Colonic mucosa (tissue), 4 donors: Measurements from ENCODE around the gene TMEM132C. TPM values are rescaled to one million over a fixed set of nuclear protein-coding genes. Genes with fewer than 3 reads are reported as not detected.

Experiments
- DNase-seq: peaks from one replicate; pipeline ENCODE4 v3.0.0-alpha.2; 2020
- H3K27ac ChIP-seq: fragments of 200-600 bp; one replicate; pipeline ENCODE4 v1.8.0; 2021
- H3K27me3 ChIP-seq: fragments of 200-600 bp; one replicate; pipeline ENCODE4 v1.8.0; 2021
- H3K36me3 ChIP-seq: fragments of 200-600 bp; one replicate; pipeline ENCODE4 v1.8.0; 2021
- H3K4me1 ChIP-seq: fragments of 200-600 bp; one replicate; pipeline ENCODE4 v1.8.0; 2021; ENCODE audit warnings: mild to moderate bottlenecking
- H3K4me3 ChIP-seq: fragments of 200-600 bp; one replicate; pipeline ENCODE4 v1.8.0; 2021
- H3K9ac ChIP-seq, 2 donors: one replicate each; pipeline ENCODE4 v1.7.0; 2013; ENCODE audit warnings: control low read depth in 2 of 2, low read depth in 2 of 2, low read length in 2 of 2
- H3K9me3 ChIP-seq: fragments of 200-600 bp; one replicate; pipeline ENCODE4 v1.8.0; 2021
- intact Hi-C: fragments of 100-400 bp; cut with DNase I; formaldehyde crosslinking; loops from one replicate; pipeline ENCODE4 v1.14.1; 2022
- total RNA-seq, 2 donors: library from RNA; stranded (reverse); fragmentation: NEBNext Ultra II Directional in 1 of 2; extraction: Animal tissue kit (Norgen Biotek cat#: 25700) in 1 of 2; gene quantifications; one replicate each; pipeline ENCODE4 v1.2.1, GENCODE V29; 2021
- TF ChIP-seq, protein P1 (sequence below): fragments of 200-600 bp; IDR thresholded peaks from one replicate; pipeline ENCODE4 v1.8.0; 2022; ENCODE audit warnings: antibody characterized with exemption, mild to moderate bottlenecking
- donor health status: healthy.
- donor health status: DM: no; HTN: no; CAD: no.
- donor health status: DM: no; HTN: no; CAD: no.

The TMEM132C gene
- total RNA-seq, 2 donors from 2014 or later = 0.25 to 0.42 TPM

DNA sequence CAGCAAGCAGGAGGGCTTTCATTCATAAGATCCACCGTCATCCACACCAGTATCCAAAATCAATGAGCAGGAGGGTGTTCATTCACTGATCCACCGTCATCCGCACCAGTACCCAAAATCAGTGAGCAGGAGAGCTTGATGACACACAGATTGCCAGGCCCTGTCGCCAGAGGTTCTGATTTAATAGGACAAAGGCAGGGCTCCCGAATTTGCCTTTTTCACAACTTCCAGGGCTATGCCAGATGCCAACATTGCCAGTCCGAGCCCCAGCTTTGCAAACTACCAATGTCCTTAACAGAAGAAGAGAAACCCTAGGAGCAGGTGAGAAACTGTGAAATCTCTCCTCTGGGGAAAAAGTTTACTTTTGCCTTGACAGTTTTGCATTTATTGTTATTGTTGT lies 441.8 kb downstream of the TMEM132C start:
- intact Hi-C loops = no loop called here
- H3K27me3 ChIP-seq = no peaks in the 10 kb centered on the region
- H3K4me1 ChIP-seq = no peaks in the 10 kb centered on the region
- H3K27ac ChIP-seq = no peak overlapping the region
- H3K9me3 ChIP-seq = no peaks in the 10 kb centered on the region
- no peaks in the 10 kb centered on the region for H3K36me3 ChIP-seq
- H3K4me3 ChIP-seq = no peak overlapping the region
- DNase-seq = no peak
- TF ChIP-seq, protein P1, sequence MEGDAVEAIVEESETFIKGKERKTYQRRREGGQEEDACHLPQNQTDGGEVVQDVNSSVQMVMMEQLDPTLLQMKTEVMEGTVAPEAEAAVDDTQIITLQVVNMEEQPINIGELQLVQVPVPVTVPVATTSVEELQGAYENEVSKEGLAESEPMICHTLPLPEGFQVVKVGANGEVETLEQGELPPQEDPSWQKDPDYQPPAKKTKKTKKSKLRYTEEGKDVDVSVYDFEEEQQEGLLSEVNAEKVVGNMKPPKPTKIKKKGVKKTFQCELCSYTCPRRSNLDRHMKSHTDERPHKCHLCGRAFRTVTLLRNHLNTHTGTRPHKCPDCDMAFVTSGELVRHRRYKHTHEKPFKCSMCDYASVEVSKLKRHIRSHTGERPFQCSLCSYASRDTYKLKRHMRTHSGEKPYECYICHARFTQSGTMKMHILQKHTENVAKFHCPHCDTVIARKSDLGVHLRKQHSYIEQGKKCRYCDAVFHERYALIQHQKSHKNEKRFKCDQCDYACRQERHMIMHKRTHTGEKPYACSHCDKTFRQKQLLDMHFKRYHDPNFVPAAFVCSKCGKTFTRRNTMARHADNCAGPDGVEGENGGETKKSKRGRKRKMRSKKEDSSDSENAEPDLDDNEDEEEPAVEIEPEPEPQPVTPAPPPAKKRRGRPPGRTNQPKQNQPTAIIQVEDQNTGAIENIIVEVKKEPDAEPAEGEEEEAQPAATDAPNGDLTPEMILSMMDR = no peak
- no peak overlapping the region for H3K9ac ChIP-seq

- H3K9ac ChIP-seq = no peak overlapping the region
- DNase-seq = no peak
- H3K4me1 ChIP-seq = no peaks in the 10 kb centered on the region
- no peak overlapping the region for H3K4me3 ChIP-seq
- intact Hi-C loops = no loop called here
- H3K36me3 ChIP-seq = no peaks in the 10 kb centered on the region
- TF ChIP-seq, protein P1 = no peak
- no peaks in the 10 kb centered on the region for H3K27me3 ChIP-seq
- no peak overlapping the region for H3K27ac ChIP-seq
- H3K9me3 ChIP-seq = no peaks in the 10 kb centered on the region
Measured at GRCh38 chr12:128709660-128710059, 442.7 kb downstream of the TMEM132C start.

- H3K4me1 ChIP-seq = no peaks in the 10 kb centered on the region
- DNase-seq = no peak
- intact Hi-C loops = no loop called here
- no peak overlapping the region for H3K4me3 ChIP-seq
- TF ChIP-seq, protein P1 = no peak
- H3K27ac ChIP-seq = no peak overlapping the region
- H3K27me3 ChIP-seq = no peaks in the 10 kb centered on the region
- no peaks in the 10 kb centered on the region for H3K9me3 ChIP-seq
- no peaks in the 10 kb centered on the region for H3K36me3 ChIP-seq
- no peak overlapping the region for H3K9ac ChIP-seq
Measured at GRCh38 chr12:128711486-128711885, 444.5 kb downstream of the TMEM132C start.

- no peaks in the 10 kb centered on the region for H3K36me3 ChIP-seq
- DNase-seq = no peak
- H3K27me3 ChIP-seq = no peaks in the 10 kb centered on the region
- H3K9me3 ChIP-seq = no peaks in the 10 kb centered on the region
- H3K9ac ChIP-seq = no peak overlapping the region
- intact Hi-C loops = no loop called here
- H3K27ac ChIP-seq = no peak overlapping the region
- no peak overlapping the region for H3K4me3 ChIP-seq
- TF ChIP-seq, protein P1 = no peak
- no peaks in the 10 kb centered on the region for H3K4me1 ChIP-seq
Measured at GRCh38 chr12:128712622-128713021, 445.7 kb downstream of the TMEM132C start.

- H3K27me3 ChIP-seq = no peaks in the 10 kb centered on the region
- H3K4me1 ChIP-seq = no peaks in the 10 kb centered on the region
- H3K36me3 ChIP-seq = no peaks in the 10 kb centered on the region
- DNase-seq = no peak
- TF ChIP-seq, protein P1 = no peak
- intact Hi-C loops = no loop called here
- H3K9ac ChIP-seq = no peak overlapping the region
- no peak overlapping the region for H3K27ac ChIP-seq
- H3K9me3 ChIP-seq = no peaks in the 10 kb centered on the region
- no peak overlapping the region for H3K4me3 ChIP-seq
Measured at GRCh38 chr12:128715485-128715884, 448.5 kb downstream of the TMEM132C start.
